HG02970 (cell line): ENCODE results near the gene GALNT1.

Experiments
- ATAC-seq: cut with Tn5 transposase; IDR thresholded peaks from one replicate; pipeline ENCODE4 v1.9.1; 2021; ENCODE audit warnings: mild to moderate bottlenecking, moderate library complexity, moderate number of reproducible peaks; ENCODE audit not compliant: unreplicated experiment, low FRiP score

The GALNT1 gene

GRCh38 chr18:35707674-35708073, 126.1 kb downstream of the GALNT1 start:
- no peak for ATAC-seq

- no peak for ATAC-seq
Observed at GRCh38 chr18:35710581-35710980, 129.0 kb downstream of the GALNT1 start.

GRCh38 chr18:35711227-35711626, 129.7 kb downstream of the GALNT1 start:
- ATAC-seq: no peak

- ATAC-seq: no peak
Observed at GRCh38 chr18:35713545-35713944, 132.0 kb downstream of the GALNT1 start.

- no peak for ATAC-seq
Observed at GRCh38 chr18:35714539-35714938, 133.0 kb downstream of the GALNT1 start.

GRCh38 chr18:35715139-35715538, 133.6 kb downstream of the GALNT1 start:
- ATAC-seq: no peak

GRCh38 chr18:35716169-35716831, 134.8 kb downstream of the GALNT1 start:
- ATAC-seq: no peak

- no peak for ATAC-seq
Observed at GRCh38 chr18:35717182-35717581, 135.6 kb downstream of the GALNT1 start.

- ATAC-seq: no peak
Observed at GRCh38 chr18:35721431-35722081, 140.0 kb downstream of the GALNT1 start.

GRCh38 chr18:35728676-35729075, 147.1 kb downstream of the GALNT1 start:
- ATAC-seq: no peak

GRCh38 chr18:35729991-35730668, 148.6 kb downstream of the GALNT1 start:
- ATAC-seq: no peak

GRCh38 chr18:35730691-35731370, 149.3 kb downstream of the GALNT1 start:
- ATAC-seq: no peak

GRCh38 chr18:35731701-35732100, 150.2 kb downstream of the GALNT1 start:
- no peak for ATAC-seq

GRCh38 chr18:35732162-35732561, 150.6 kb downstream of the GALNT1 start:
- no peak for ATAC-seq

- no peak for ATAC-seq
Observed at GRCh38 chr18:35732636-35733035, 151.1 kb downstream of the GALNT1 start.

GRCh38 chr18:35733408-35733807, 151.9 kb downstream of the GALNT1 start:
- ATAC-seq: no peak

GRCh38 chr18:35736696-35737095, 155.2 kb downstream of the GALNT1 start:
- no peak for ATAC-seq

GRCh38 chr18:35739778-35740177, 158.2 kb downstream of the GALNT1 start:
- ATAC-seq: no peak

- no peak for ATAC-seq
Observed at GRCh38 chr18:35740656-35741055, 159.1 kb downstream of the GALNT1 start.

- no peak for ATAC-seq
Observed at GRCh38 chr18:35743916-35744315, 162.4 kb downstream of the GALNT1 start.

GRCh38 chr18:35745814-35746213, 164.3 kb downstream of the GALNT1 start:
- no peak for ATAC-seq
